Thyroid gland (tissue), 4 donors: ENCODE data around the gene DOCK10. TPM values are rescaled to one million over a fixed set of nuclear protein-coding genes. Genes with fewer than 3 reads are reported as not detected.

Experiments used
- DNase-seq, 2 donors: peaks; one replicate each; pipeline ENCODE4 v3.0.0-alpha.2; 2019
- H3K27ac ChIP-seq, 3 donors: fragments of 200-600 bp; sonication (generic); 1 replicate in 2 of 3; 2 replicates in 1 of 3; pipeline ENCODE4 v1.5.1; 2016 to 2019; ENCODE audit warnings: mild to moderate bottlenecking in 1 of 3, moderate library complexity in 1 of 3
- H3K27me3 ChIP-seq: fragments of 200-600 bp; sonication (generic); one replicate; pipeline ENCODE4 v1.5.1; 2019
- H3K36me3 ChIP-seq, 2 donors: fragments of 200-600 bp; sonication (generic); one replicate each; pipeline ENCODE4 v1.5.1; 2016 to 2019
- H3K4me1 ChIP-seq, 2 donors: fragments of 200-600 bp; sonication (generic); one replicate each; pipeline ENCODE4 v1.5.1; 2017 to 2019
- H3K4me3 ChIP-seq, 3 donors: fragments of 200-600 bp; sonication (generic); replicated peaks in 1 of 3; 1 replicate in 2 of 3; 2 replicates in 1 of 3; pipeline ENCODE4 v1.5.1; 2016; ENCODE audit warnings: mild to moderate bottlenecking in 1 of 3
- H3K9me3 ChIP-seq: fragments of 200-600 bp; sonication (generic); one replicate; pipeline ENCODE4 v1.5.1; 2017
- POLR2A ChIP-seq, 2 donors: fragments of 450-650 bp; IDR thresholded peaks; one replicate each; pipeline ENCODE4 v1.6.1; 2017; ENCODE audit warnings: antibody characterized with exemption in 2 of 2, mild to moderate bottlenecking in 2 of 2, moderate library complexity in 1 of 2
- WGBS, 2 donors: methylation state at CpG; one replicate each; pipeline ENCODE4 v1.1.5; 2017; 5-methylcytosine and 5-hydroxymethylcytosine counted together
- intact Hi-C: fragments of 100-400 bp; cut with DNase I; formaldehyde crosslinking; loops from one replicate; pipeline ENCODE4 v1.15.1; 2023
- total RNA-seq, 4 donors: library from RNA; depleted of rRNA; stranded (reverse); fragments of >200 nt; gene quantifications; one replicate each; pipeline ENCODE4 v1.2.3, GENCODE V29; 2016
- TF ChIP-seq, protein P1 (sequence below), 6 experiments: fragments of 200-600 bp in 3 of 6; fragments of 450-650 bp in 3 of 6; sonication (generic) in 3 of 6; IDR thresholded peaks; one replicate each; pipeline ENCODE4 v1.5.1; 2016 to 2019; ENCODE audit warnings: antibody characterized with exemption in 6 of 6, mild to moderate bottlenecking in 2 of 6, inconsistent platforms in 1 of 6, moderate library complexity in 1 of 6

The DOCK10 gene
- total RNA-seq, 4 donors from 2014 or later: 4.6 to 8.9 (median 7.1) TPM

DNA sequence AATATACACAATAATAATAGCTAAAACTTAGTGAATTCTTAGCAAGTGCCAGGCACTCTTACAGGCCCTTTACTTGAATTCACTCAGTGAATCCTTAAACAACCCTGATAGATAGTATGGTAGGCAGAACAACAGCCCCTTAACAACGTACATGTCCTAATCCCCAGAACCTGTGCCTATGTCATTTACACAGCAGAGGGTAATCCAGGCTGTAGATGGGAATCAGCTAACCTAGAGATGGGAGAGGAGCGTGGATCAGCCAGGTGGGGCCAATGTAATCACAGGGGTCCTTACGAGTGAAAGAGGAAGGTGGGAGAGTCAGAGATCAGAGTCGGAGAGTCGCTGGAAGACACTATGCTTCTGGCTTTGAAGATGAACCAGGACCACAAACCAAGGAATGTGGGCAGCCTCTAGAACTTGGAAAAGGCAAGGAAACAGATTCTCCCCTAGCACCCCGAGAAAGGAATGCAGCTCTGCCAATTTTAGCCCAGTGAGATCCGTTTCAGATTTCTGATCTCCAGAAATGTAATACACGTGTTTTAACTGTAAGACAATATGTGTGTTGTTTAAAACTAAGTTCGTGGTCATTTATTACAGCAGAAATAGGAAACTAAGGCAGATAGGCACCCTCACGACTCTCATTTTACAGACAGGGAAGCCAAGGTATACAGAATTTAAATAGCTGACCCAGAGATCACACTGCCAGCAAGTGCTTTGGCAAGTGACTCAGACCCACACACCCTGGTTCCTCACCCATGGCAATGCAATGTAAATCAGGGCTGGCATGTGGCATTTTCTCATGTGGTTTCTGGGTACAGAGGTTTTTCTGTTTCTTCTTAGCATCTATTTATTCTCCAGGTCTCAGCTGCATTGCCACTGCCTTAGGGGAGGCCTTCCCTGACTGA is 68.9 kb downstream of the DOCK10 start:
- intact Hi-C loops: no loop called here
- H3K36me3 ChIP-seq: no peaks in the 10 kb centered on the region
- no peak for TF ChIP-seq POLR2A (IDR thresholded peaks at IDR 0.05)
- TF ChIP-seq, protein P1, sequence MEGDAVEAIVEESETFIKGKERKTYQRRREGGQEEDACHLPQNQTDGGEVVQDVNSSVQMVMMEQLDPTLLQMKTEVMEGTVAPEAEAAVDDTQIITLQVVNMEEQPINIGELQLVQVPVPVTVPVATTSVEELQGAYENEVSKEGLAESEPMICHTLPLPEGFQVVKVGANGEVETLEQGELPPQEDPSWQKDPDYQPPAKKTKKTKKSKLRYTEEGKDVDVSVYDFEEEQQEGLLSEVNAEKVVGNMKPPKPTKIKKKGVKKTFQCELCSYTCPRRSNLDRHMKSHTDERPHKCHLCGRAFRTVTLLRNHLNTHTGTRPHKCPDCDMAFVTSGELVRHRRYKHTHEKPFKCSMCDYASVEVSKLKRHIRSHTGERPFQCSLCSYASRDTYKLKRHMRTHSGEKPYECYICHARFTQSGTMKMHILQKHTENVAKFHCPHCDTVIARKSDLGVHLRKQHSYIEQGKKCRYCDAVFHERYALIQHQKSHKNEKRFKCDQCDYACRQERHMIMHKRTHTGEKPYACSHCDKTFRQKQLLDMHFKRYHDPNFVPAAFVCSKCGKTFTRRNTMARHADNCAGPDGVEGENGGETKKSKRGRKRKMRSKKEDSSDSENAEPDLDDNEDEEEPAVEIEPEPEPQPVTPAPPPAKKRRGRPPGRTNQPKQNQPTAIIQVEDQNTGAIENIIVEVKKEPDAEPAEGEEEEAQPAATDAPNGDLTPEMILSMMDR (IDR thresholded peaks at IDR 0.05): no peak
- H3K27me3 ChIP-seq: no peaks in the 10 kb centered on the region
- DNase-seq: no peak
- no peak overlapping the region for H3K27ac ChIP-seq
- 77 to 78% methylated on average over 10 of the region's 10 CpGs for WGBS, 2 donors
- no peak overlapping the region for H3K4me3 ChIP-seq
- no peaks in the 10 kb centered on the region for H3K4me1 ChIP-seq
- H3K9me3 ChIP-seq: no peaks in the 10 kb centered on the region

DNA sequence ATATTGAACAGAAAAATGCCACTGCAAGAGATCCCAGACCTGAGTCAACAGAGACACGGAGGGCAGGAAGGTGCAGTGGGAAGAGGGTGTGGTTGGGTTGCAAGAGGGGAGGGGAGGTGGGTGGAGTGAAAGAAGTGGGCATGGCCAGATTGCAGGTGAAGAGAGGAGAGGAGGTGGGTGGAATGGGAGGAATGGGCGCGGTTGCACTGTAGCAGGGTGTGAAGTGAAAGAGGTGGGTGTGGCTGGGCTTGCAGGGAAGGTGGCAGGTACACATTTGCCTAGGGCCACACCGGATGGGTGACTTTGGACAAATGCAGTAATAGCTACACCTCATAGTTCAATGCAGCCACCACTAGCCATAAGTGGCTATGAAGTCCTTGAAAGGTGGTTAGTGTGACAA is 71.1 kb downstream of the DOCK10 start:
- DNase-seq: peak in 1 of 2 donors; percentile 5
- intact Hi-C loops: no loop called here
- H3K9me3 ChIP-seq: no peaks in the 10 kb centered on the region
- no peaks in the 10 kb centered on the region for H3K36me3 ChIP-seq
- 67 to 74% methylated on average over 4 of the region's 4 CpGs for WGBS, 2 donors
- TF ChIP-seq, protein P1 (IDR thresholded peaks at IDR 0.05): no peak
- TF ChIP-seq POLR2A (IDR thresholded peaks at IDR 0.05): no peak
- H3K4me1 ChIP-seq: no peaks in the 10 kb centered on the region
- H3K4me3 ChIP-seq: no peak overlapping the region
- H3K27ac ChIP-seq: no peak overlapping the region
- no peaks in the 10 kb centered on the region for H3K27me3 ChIP-seq

DNA sequence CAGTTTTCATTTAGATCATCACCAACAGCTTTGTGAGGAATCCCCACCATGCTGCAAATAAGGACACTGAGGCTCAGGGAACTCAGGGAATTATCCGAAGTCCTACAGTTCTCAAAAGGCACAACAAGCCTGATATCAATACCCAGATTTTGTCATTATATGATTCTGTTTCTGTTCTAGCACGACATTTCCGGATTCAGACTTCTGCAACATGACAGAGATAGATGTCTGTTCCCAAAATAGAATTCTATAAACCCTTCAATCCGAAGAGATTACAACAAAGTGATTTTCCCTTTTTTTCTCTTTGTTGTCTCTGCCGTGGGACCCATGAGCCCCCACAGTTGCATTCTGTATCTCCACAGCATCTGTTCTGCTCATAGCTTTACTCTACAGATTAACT is 72.0 kb downstream of the DOCK10 start:
- no peak overlapping the region for H3K27ac ChIP-seq
- H3K27me3 ChIP-seq: no peaks in the 10 kb centered on the region
- H3K9me3 ChIP-seq: no peaks in the 10 kb centered on the region
- no peak for DNase-seq
- H3K4me1 ChIP-seq: no peaks in the 10 kb centered on the region
- intact Hi-C loops: no loop called here
- no peaks in the 10 kb centered on the region for H3K36me3 ChIP-seq
- TF ChIP-seq POLR2A (IDR thresholded peaks at IDR 0.05): no peak
- TF ChIP-seq, protein P1 (IDR thresholded peaks at IDR 0.05): no peak
- WGBS, 2 donors: 85 to 87% methylated on average over 5 of the region's 5 CpGs
- no peak overlapping the region for H3K4me3 ChIP-seq

DNA sequence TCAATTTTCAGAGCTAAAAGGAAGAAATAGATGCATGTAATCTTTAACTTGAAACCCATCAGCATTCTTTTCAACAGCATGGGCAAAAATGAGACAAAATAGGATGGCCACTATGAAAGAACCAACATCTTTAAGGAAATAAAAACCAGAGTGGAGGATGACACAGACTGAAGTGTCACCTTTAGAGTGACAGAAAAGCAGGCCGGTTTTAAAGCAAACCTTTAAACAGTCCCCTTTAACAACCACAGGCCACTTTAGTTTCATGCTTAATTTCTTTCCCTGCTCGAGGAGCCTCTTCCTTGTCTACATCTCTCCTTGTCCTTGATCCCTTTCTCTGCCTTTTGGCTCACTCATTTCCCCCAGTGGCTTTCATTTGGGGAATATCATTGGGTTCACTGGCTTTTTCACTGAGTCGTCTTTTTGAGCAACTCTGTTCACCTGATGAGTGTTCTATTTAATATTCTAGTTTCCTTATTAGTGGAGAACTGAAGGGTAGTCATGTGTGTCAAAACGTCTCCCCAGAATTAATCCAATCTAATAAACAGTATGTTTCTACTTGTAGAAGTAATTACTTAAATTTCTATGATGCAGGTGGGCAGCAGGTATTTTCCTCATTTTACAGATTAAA is 72.5 kb downstream of the DOCK10 start:
- no peak for TF ChIP-seq POLR2A (IDR thresholded peaks at IDR 0.05)
- Histone ChIP-seq H3K36me3 (no peaks in the 10 kb centered on the region), H3K27ac (no peak overlapping the region), H3K4me1 (no peaks in the 10 kb centered on the region), H3K4me3 (no peak overlapping the region), H3K27me3 (no peaks in the 10 kb centered on the region), H3K9me3 (no peaks in the 10 kb centered on the region)
- WGBS, 2 donors: 64 to 74% methylated on average over 4 of the region's 4 CpGs
- intact Hi-C loops: no loop called here
- DNase-seq: no peak

DNA sequence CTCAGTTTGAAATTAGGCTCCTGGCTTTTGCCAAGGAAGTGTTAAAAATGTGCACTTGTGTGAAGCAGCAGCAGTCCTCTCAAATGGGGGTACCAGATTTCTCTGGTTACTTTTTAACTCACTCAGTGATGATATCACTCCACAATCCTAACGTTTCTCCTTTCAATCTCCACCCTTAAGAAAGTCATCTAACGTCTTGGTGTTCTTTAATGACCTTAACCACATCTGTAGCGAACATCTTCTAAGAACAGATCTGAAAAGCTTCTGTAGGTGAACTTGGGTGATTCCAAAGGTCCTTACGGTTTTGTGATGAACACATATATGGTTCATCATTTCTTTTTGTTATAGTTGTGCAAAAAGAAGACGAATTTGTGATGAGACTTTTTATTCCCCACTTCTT is 73.2 kb downstream of the DOCK10 start:
- Histone ChIP-seq H3K36me3 (no peaks in the 10 kb centered on the region), H3K27me3 (no peaks in the 10 kb centered on the region), H3K4me1 (no peaks in the 10 kb centered on the region), H3K9me3 (no peaks in the 10 kb centered on the region), H3K4me3 (no peak overlapping the region), H3K27ac (no peak overlapping the region)
- intact Hi-C loops: no loop called here
- no peak for DNase-seq
- TF ChIP-seq POLR2A (IDR thresholded peaks at IDR 0.05): no peak
- TF ChIP-seq, protein P1 (IDR thresholded peaks at IDR 0.05): no peak
- WGBS, 2 donors: 77 to 82% methylated on average over 5 of the region's 5 CpGs
